Measurements from ENCODE around the gene FARP2. TPM values are rescaled to one million over a fixed set of nuclear protein-coding genes. Genes with fewer than 3 reads are reported as not detected.

The FARP2 gene
- total RNA-seq, 4 donors from 2014 or later, result 96.5 to 164 (median 136) TPM

DNA sequence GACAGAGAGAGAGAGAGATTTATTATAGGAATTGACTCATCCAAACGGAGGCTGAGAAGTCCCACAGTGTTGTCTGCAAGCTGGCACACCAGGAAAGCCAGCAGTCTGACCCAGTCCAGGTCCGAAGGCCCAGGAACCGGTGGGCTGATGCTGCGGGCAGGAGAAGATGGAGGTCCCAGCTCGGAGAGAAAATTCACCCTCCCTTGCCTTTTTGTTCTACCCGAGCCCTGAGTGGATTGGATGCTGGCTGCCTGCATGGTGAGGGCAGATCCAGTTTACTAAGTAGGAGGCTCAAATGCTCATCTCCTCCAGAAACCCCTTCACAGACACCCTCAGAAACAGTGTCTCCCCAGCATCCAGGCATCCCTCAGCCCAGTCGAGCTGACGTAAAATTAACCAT, 174.5 kb downstream of the FARP2 start:
- WGBS, 2 donors (ENCODE audit: low coverage in 1 of 2), result 58% methylated on average over 8 of the region's 8 CpGs; no CpG with 5 or more reads in 1 of the 2 donors
- no peak overlapping the region for H3K27ac ChIP-seq
- no peak overlapping the region for H3K4me3 ChIP-seq
- in situ Hi-C loops (cut with MboI; ENCODE audit: low pct_ligation_motif_present in 1 of 4, low pct_unique_long_range_greater_than_20kb in 1 of 4, low sequenced_read_pairs in 3 of 4) (no loop called here), intact Hi-C loops (cut with DNase I; ENCODE audit: low total_unique reads) (no loop called here)
- no peak for TF ChIP-seq POLR2AphosphoS5 (IDR thresholded peaks at IDR 0.05)
- TF ChIP-seq EP300 (IDR thresholded peaks at IDR 0.05; ENCODE audit: low read depth), result no peak
- TF ChIP-seq, protein P1, sequence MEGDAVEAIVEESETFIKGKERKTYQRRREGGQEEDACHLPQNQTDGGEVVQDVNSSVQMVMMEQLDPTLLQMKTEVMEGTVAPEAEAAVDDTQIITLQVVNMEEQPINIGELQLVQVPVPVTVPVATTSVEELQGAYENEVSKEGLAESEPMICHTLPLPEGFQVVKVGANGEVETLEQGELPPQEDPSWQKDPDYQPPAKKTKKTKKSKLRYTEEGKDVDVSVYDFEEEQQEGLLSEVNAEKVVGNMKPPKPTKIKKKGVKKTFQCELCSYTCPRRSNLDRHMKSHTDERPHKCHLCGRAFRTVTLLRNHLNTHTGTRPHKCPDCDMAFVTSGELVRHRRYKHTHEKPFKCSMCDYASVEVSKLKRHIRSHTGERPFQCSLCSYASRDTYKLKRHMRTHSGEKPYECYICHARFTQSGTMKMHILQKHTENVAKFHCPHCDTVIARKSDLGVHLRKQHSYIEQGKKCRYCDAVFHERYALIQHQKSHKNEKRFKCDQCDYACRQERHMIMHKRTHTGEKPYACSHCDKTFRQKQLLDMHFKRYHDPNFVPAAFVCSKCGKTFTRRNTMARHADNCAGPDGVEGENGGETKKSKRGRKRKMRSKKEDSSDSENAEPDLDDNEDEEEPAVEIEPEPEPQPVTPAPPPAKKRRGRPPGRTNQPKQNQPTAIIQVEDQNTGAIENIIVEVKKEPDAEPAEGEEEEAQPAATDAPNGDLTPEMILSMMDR (IDR thresholded peaks at IDR 0.05), result no peak
- no peak for TF ChIP-seq POLR2A (IDR thresholded peaks at IDR 0.05)
- H3K36me3 ChIP-seq, result no peaks in the 10 kb centered on the region
- no peaks in the 10 kb centered on the region for H3K27me3 ChIP-seq
- no peak for DNase-seq
- no peaks in the 10 kb centered on the region for H3K9me3 ChIP-seq
- no peaks in the 10 kb centered on the region for H3K4me1 ChIP-seq

- no peak for DNase-seq
- WGBS, 2 donors (ENCODE audit: low coverage in 1 of 2), result 84% methylated on average over 13 of the region's 13 CpGs; no CpG with 5 or more reads in 1 of the 2 donors
Observed at GRCh38 chr2:241531161-241531722, 175.2 kb downstream of the FARP2 start.

GRCh38 chr2:241532168-241532567, 176.1 kb downstream of the FARP2 start:
- H3K4me1 ChIP-seq, result no peaks in the 10 kb centered on the region
- H3K36me3 ChIP-seq, result no peaks in the 10 kb centered on the region
- H3K27ac ChIP-seq, result no peak overlapping the region
- DNase-seq, result no peak
- in situ Hi-C loops (cut with MboI; ENCODE audit: low pct_ligation_motif_present in 1 of 4, low pct_unique_long_range_greater_than_20kb in 1 of 4, low sequenced_read_pairs in 3 of 4), result no loop called here
- no peaks in the 10 kb centered on the region for H3K9me3 ChIP-seq
- H3K27me3 ChIP-seq, result peaks cover 2% of the 10 kb centered on the region
- intact Hi-C loops (cut with DNase I; ENCODE audit: low total_unique reads), result no loop called here
- TF ChIP-seq POLR2A (IDR thresholded peaks at IDR 0.05) (no peak), POLR2AphosphoS5 (IDR thresholded peaks at IDR 0.05) (no peak), EP300 (IDR thresholded peaks at IDR 0.05; ENCODE audit: low read depth) (no peak)
- TF ChIP-seq, protein P1 (IDR thresholded peaks at IDR 0.05), result no peak
- no peak overlapping the region for H3K4me3 ChIP-seq
- WGBS, 2 donors (ENCODE audit: low coverage in 1 of 2), result 88% methylated on average over 8 of the region's 8 CpGs; no CpG with 5 or more reads in 1 of the 2 donors

More at GRCh38 chr2:241531161-241531722, 175.2 kb downstream of the FARP2 start:
- H3K27me3 ChIP-seq, result no peaks in the 10 kb centered on the region
- no peaks in the 10 kb centered on the region for H3K36me3 ChIP-seq
- H3K27ac ChIP-seq, result no peak overlapping the region
- no peaks in the 10 kb centered on the region for H3K9me3 ChIP-seq
- no peak for TF ChIP-seq POLR2AphosphoS5 (IDR thresholded peaks at IDR 0.05)
- TF ChIP-seq, protein P1 (IDR thresholded peaks at IDR 0.05), result no peak
- no peak for TF ChIP-seq EP300 (IDR thresholded peaks at IDR 0.05; ENCODE audit: low read depth)
- no peak for TF ChIP-seq POLR2A (IDR thresholded peaks at IDR 0.05)
- no peaks in the 10 kb centered on the region for H3K4me1 ChIP-seq
- intact Hi-C loops (cut with DNase I; ENCODE audit: low total_unique reads) (no loop called here), in situ Hi-C loops (cut with MboI; ENCODE audit: low pct_ligation_motif_present in 1 of 4, low pct_unique_long_range_greater_than_20kb in 1 of 4, low sequenced_read_pairs in 3 of 4) (no loop called here)
- H3K4me3 ChIP-seq, result no peak overlapping the region

DNA sequence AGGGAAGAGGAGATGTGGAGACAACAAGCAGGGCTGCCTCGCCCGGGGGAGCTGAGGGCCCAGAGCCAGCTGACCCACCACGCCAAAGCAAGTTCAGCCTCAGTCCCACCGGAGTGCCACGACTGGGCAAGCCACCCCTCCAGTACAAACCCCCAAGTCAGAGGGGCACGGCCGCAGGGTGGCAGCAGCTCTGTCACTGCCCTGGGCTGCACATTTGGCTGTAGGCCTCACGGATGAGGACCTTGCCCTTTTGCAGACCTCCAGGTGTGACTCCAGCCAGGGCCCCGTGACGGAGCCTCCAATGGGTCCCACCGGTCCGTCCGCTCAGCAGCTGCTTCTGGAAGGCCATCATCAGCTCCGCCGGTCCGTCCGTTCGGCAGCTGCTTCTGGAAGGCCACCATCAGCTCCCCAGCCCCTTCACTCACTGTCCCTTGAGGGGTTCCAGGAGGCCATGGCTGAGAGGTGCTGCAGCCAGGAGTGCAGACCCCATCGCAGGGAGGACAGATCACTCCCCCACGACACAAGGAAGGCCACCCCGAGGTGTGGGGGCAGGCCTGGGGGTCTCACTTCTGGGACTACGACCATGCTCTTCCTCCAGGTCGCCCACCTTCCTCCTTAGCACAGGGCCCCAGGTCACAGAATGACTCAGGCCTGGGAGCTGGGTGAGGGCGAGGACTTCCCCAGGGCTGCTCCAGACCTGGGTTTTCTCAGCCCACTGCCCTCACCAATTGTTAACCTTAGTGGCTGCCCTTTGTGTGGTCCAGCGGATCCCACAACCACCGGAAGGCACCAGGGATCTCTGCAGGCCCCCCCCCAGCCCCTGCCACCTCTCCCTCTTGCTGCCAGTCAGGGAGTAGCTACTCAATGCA, 176.9 kb downstream of the FARP2 start:
- H3K4me1 ChIP-seq, result no peaks in the 10 kb centered on the region
- WGBS, 2 donors (ENCODE audit: low coverage in 1 of 2), result 88 to 100% methylated on average over 1 to 23 of the region's 26 CpGs
- H3K36me3 ChIP-seq, result no peaks in the 10 kb centered on the region
- no peaks in the 10 kb centered on the region for H3K9me3 ChIP-seq
- no peak overlapping the region for H3K27ac ChIP-seq
- DNase-seq, result no peak
- no peak overlapping the region for H3K4me3 ChIP-seq
- TF ChIP-seq POLR2AphosphoS5 (IDR thresholded peaks at IDR 0.05), result no peak
- TF ChIP-seq, protein P1 (IDR thresholded peaks at IDR 0.05), result no peak
- TF ChIP-seq EP300 (IDR thresholded peaks at IDR 0.05; ENCODE audit: low read depth), result no peak
- TF ChIP-seq POLR2A (IDR thresholded peaks at IDR 0.05), result no peak
- intact Hi-C loops (cut with DNase I; ENCODE audit: low total_unique reads), result no loop called here
- in situ Hi-C loops (cut with MboI; ENCODE audit: low pct_ligation_motif_present in 1 of 4, low pct_unique_long_range_greater_than_20kb in 1 of 4, low sequenced_read_pairs in 3 of 4), result no loop called here
- peaks cover 3% of the 10 kb centered on the region for H3K27me3 ChIP-seq
